Skeletal muscle tissue (tissue), 4 donors: ENCODE data around the gene GMPR. TPM values are rescaled to one million over a fixed set of nuclear protein-coding genes. Genes with fewer than 3 reads are reported as not detected.

ENCODE experiments used
- H3K27ac ChIP-seq: one replicate; pipeline ENCODE4 v1.7.0; 2013; ENCODE audit warnings: mild to moderate bottlenecking, low read depth, low read length, inconsistent platforms
- H3K27me3 ChIP-seq, 3 donors: one replicate each; pipeline ENCODE4 v1.7.0; 2013; ENCODE audit warnings: low read length in 3 of 3; ENCODE audit not compliant: control insufficient read depth in 3 of 3, insufficient read depth in 3 of 3
- H3K36me3 ChIP-seq, 3 donors: one replicate each; pipeline ENCODE4 v1.7.0; 2013; ENCODE audit warnings: low read length in 3 of 3; ENCODE audit not compliant: control insufficient read depth in 3 of 3, insufficient read depth in 3 of 3
- H3K4me1 ChIP-seq, 3 donors: one replicate each; pipeline ENCODE4 v1.7.0; 2013; ENCODE audit warnings: low read length in 3 of 3, mild to moderate bottlenecking in 3 of 3; ENCODE audit not compliant: control insufficient read depth in 3 of 3, insufficient read depth in 3 of 3
- H3K4me3 ChIP-seq, 3 donors: one replicate each; pipeline ENCODE4 v1.7.0; 2013; ENCODE audit warnings: low read length in 3 of 3
- H3K9ac ChIP-seq, 3 donors: one replicate each; pipeline ENCODE4 v1.7.0; 2013; ENCODE audit warnings: low read length in 3 of 3, mild to moderate bottlenecking in 3 of 3, moderate library complexity in 2 of 3, low read depth in 1 of 3
- H3K9me3 ChIP-seq, 3 donors: one replicate each; pipeline ENCODE4 v1.7.0; 2013; ENCODE audit warnings: low read length in 3 of 3; ENCODE audit not compliant: control insufficient read depth in 3 of 3
- total RNA-seq: library from RNA; depleted of rRNA; stranded (reverse); fragments of >200 nt; gene quantifications from one replicate; pipeline ENCODE4 v1.2.3, GENCODE V29; 2014
- donor health status: Osteomylitis.

GMPR gene
- total RNA-seq, 1 donor from 2014 or later, result 26.1 TPM

DNA sequence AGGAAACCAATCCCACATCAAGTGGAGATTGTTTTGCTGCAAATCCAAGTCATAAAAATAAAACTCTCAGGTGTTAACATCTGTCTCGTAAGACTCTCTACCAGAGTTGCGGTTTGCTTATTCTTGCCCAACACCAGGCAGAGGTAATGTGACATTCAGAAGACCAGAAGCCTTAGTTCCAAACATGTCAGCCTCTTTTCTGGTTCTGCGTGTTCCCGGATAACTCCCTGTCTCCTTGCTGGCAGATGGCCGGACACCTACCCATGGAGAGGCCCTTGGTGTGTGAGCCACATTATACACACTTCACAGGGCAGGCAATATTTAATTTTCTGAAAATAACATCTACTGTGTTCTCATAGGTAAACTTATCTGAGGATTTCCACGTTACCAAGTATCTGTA is 73.4 kb downstream of the GMPR start:
- Histone ChIP-seq H3K4me1 (peaks cover under 1 to 1% (median under 1%) of the 10 kb centered on the region in 3 donors), H3K36me3 (peaks cover 0 to 2% (median 2%) of the 10 kb centered on the region in 3 donors), H3K4me3 (no peak overlapping the region), H3K9ac (no peak overlapping the region), H3K27ac (no peak overlapping the region), H3K27me3 (no peaks in the 10 kb centered on the region), H3K9me3 (no peaks in the 10 kb centered on the region)

GRCh38 chr6:16313732-16314131 is 75.3 kb downstream of the GMPR start:
- Histone ChIP-seq H3K9me3 (no peaks in the 10 kb centered on the region), H3K4me1 (peaks cover 6 to 18% (median 14%) of the 10 kb centered on the region in 3 donors), H3K27me3 (no peaks in the 10 kb centered on the region), H3K9ac (no peak overlapping the region), H3K4me3 (no peak overlapping the region), H3K27ac (no peak overlapping the region), H3K36me3 (peaks cover 0 to 2% (median 2%) of the 10 kb centered on the region in 3 donors)

DNA sequence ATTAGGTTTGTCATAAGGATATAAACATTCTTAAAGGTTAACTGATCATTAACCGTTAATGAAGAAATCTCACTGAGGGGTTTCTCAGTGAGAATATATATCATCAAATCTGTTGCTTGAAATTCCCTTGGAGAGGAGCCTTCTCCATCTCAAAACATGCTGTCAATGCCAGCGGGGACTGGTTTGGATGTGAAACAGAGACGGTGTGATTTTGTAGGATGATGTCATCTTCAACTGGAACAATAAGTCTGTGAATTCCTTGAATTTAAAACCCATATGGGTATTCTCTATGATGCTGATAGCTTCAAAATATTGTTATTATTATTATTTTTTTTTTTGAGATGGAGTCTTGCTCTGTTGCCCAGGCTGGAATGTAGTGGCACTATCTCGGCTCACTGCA is 75.9 kb downstream of the GMPR start:
- H3K27me3 ChIP-seq, result no peaks in the 10 kb centered on the region
- H3K27ac ChIP-seq, result no peak overlapping the region
- H3K9ac ChIP-seq, result no peak overlapping the region

DNA sequence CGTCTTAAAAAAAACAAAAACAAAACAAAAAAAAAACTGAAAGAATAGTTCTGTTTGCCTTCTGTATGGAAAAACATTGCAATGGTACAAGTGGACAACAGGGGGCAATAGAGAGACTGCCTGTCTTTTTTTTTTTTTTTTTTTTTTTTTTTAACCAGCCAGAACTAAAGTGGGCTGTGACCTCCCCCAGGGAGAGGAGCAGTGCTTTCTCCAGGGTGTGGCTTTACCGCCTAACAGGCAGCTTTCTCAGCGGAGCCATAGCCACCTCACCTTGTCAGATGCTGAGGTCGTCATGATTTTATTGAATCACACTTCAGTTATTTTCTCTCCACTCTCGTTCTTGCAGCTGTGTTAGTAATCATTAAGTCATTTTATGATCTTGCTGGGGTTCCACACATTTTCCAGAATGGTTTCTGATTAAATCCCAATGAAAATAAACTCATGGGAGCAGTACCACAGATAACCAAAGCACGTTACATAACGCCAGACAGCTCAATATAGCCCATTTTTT is 78.4 kb downstream of the GMPR start:
- Histone ChIP-seq H3K4me1 (peaks cover 34 to 47% (median 45%) of the 10 kb centered on the region in 3 donors), H3K9ac (no peak overlapping the region), H3K9me3 (no peaks in the 10 kb centered on the region), H3K4me3 (peak overlapping the region in 1 of 3 donors; percentile 22), H3K27ac (peak overlapping the region; percentile 99), H3K36me3 (no peaks in the 10 kb centered on the region), H3K27me3 (no peaks in the 10 kb centered on the region)

More for the DNA sequence above, 75.9 kb downstream of the GMPR start:
- Histone ChIP-seq H3K36me3 (peaks cover 0 to 1% (median under 1%) of the 10 kb centered on the region in 3 donors), H3K4me3 (no peak overlapping the region), H3K4me1 (peaks cover 9 to 24% (median 20%) of the 10 kb centered on the region in 3 donors), H3K9me3 (no peaks in the 10 kb centered on the region)

- no peaks in the 10 kb centered on the region for H3K27me3 ChIP-seq
- no peaks in the 10 kb centered on the region for H3K9me3 ChIP-seq
- peak overlapping the region; percentile 5 to 80 (median 64) for H3K9ac ChIP-seq
- no peaks in the 10 kb centered on the region for H3K36me3 ChIP-seq
- H3K4me1 ChIP-seq, result peaks cover 48 to 63% (median 62%) of the 10 kb centered on the region in 3 donors
- H3K4me3 ChIP-seq, result peak overlapping the region in 1 of 3 donors; percentile 35
- H3K27ac ChIP-seq, result peak overlapping the region; percentile 99
These were observed 80.2 kb downstream of the GMPR start for GRCh38 chr6:16318538-16318937.

DNA sequence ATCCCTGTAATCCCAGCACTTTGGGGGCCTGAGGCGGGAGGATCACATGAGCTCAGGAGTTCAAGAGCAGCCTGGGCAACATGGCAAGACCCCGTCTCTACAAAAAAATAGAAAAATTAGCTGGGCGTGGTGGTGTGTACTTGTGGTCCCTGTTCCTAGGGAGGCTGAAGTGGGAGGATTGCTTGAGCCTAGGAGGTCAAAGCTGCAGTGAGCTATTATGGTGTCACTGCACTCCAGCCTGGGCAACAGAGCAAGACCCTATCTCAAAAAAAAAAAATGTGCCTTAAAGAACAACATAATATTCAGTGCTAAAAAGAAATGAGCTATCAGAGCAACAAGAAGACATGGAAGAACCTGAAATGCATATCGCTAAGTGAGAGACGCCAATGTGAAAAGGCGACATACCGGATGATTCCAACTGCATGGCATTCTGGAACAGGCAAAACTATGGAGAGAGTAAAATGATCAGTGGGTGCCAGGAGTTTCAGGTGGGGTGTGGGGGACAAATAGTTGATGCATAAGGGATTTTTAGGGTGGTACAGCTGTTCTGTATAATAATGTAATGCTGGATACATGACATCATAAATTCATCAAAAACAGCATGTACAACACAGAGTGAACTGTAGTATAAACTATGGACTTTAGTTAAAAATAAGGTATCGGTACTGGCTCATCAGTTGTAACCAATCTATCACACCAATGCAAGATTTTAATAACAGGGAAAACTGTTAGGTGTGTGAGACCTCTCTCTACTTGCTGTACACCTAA is 80.8 kb downstream of the GMPR start:
- H3K9ac ChIP-seq, result peak overlapping the region; percentile 64 to 92 (median 67)

GRCh38 chr6:16319813-16320532 is 81.6 kb downstream of the GMPR start:
- Histone ChIP-seq H3K27ac (peak overlapping the region; percentile 99), H3K36me3 (no peaks in the 10 kb centered on the region), H3K27me3 (no peaks in the 10 kb centered on the region), H3K4me1 (peaks cover 50 to 72% (median 70%) of the 10 kb centered on the region in 3 donors), H3K9ac (peak overlapping the region; percentile 86 to 93 (median 92)), H3K9me3 (no peaks in the 10 kb centered on the region), H3K4me3 (peak overlapping the region; percentile 72 to 80 (median 76))

More for the DNA sequence above, 80.8 kb downstream of the GMPR start:
- Histone ChIP-seq H3K4me3 (no peak overlapping the region), H3K9me3 (no peaks in the 10 kb centered on the region), H3K27me3 (no peaks in the 10 kb centered on the region), H3K4me1 (peaks cover 48 to 69% (median 63%) of the 10 kb centered on the region in 3 donors), H3K36me3 (no peaks in the 10 kb centered on the region), H3K27ac (peak overlapping the region; percentile 99)

GRCh38 chr6:16320533-16321340 is 82.3 kb downstream of the GMPR start:
- H3K4me1 ChIP-seq, result peaks cover 50 to 72% (median 70%) of the 10 kb centered on the region in 3 donors
- H3K36me3 ChIP-seq, result peaks cover 0 to 2% (median 0%) of the 10 kb centered on the region in 3 donors
- H3K27me3 ChIP-seq, result no peaks in the 10 kb centered on the region
- peak overlapping the region; percentile 72 to 80 (median 76) for H3K4me3 ChIP-seq
- peak overlapping the region; percentile 86 to 93 (median 92) for H3K9ac ChIP-seq
- peak overlapping the region; percentile 99 for H3K27ac ChIP-seq
- H3K9me3 ChIP-seq, result no peaks in the 10 kb centered on the region

DNA sequence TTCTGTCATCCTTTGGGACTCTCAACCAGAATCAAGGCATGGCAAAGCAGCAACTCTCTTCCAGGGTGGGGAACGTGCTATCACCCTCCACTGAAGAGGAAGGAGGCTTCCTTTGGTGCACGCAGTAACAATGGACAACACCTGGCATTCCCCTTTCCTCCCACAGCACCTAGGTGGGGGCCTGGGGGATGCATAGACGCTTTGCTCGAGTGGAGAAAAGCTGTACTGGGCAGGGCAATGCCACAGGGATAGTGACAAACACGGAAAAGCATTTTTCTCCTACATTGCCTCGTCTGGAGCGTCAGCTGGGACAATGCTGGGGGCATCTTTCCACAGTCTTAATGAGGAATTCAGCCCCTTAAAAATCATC is 82.9 kb downstream of the GMPR start:
- Histone ChIP-seq H3K4me1 (peaks cover 50 to 72% (median 70%) of the 10 kb centered on the region in 3 donors), H3K27ac (peak overlapping the region; percentile 99), H3K4me3 (peak overlapping the region in 2 of 3 donors; percentile 72 to 80), H3K9me3 (no peaks in the 10 kb centered on the region), H3K27me3 (no peaks in the 10 kb centered on the region), H3K9ac (peak overlapping the region; percentile 86 to 93 (median 92)), H3K36me3 (peaks cover 2 to 6% (median 5%) of the 10 kb centered on the region in 3 donors)
